Endothelial cell of umbilical vein (primary cell): Measurements from ENCODE around the gene MRPL2. TPM values are rescaled to one million over a fixed set of nuclear protein-coding genes. Genes with fewer than 3 reads are reported as not detected.

Source experiments
- BruUV-seq: library from RNA; stranded (reverse); fragments of 400-500 nt; replicated peaks from 2 replicates; lab custom pipeline; 2021; lab: Mats Ljungman, UMichigan
- CTCF ChIA-PET: fragments of 300-600, 350-600 bp; sonication (Branson Sonifier 250); formaldehyde crosslinking; loops from one replicate; lab custom pipeline; 2021; ENCODE audit warnings: antibody characterized with exemption, inconsistent platforms; lab: Charles Lee
- POLR2A ChIA-PET: fragments of 300-600, 350-600 bp; sonication (Branson Sonifier 250); formaldehyde crosslinking; loops from one replicate; lab custom pipeline; 2021; ENCODE audit warnings: antibody characterized with exemption, inconsistent platforms; lab: Charles Lee
- DNase-seq: peaks from one replicate; pipeline ENCODE4 v3.0.0-alpha.2; 2011; ENCODE audit warnings: low read depth, low spot score
- FAIRE-seq: peaks from 2 replicates; lab custom pipeline; 2011; peaks lifted over from hg19 to GRCh38; lab: Jason Lieb, UNC
- H2AFZ ChIP-seq: 2 replicates; pipeline ENCODE4 v1.6.0; 2012; ENCODE audit warnings: low read depth, low read length, control low read depth, inconsistent platforms
- H3K27ac ChIP-seq: 2 replicates; pipeline ENCODE4 v1.5.1; 2011; ENCODE audit warnings: low read depth, mild to moderate bottlenecking, control low read depth, low read length, moderate library complexity; ENCODE audit not compliant: insufficient read depth
- H3K27me3 ChIP-seq, 2 experiments: 2 replicates each; pipeline versions ENCODE4 v1.6.0 to v1.6.1; 2011; ENCODE audit warnings: low read length in 2 of 2, mixed read lengths in 1 of 2; ENCODE audit not compliant: control insufficient read depth in 2 of 2, insufficient read depth in 2 of 2
- H3K36me3 ChIP-seq, 2 experiments: 2 replicates in 1 of 2; 3 replicates in 1 of 2; pipeline ENCODE4 v1.5.1; 2011; ENCODE audit warnings: low read length in 2 of 2, mild to moderate bottlenecking in 1 of 2, moderate library complexity in 1 of 2; ENCODE audit not compliant: control insufficient read depth in 2 of 2, insufficient read depth in 2 of 2; ENCODE audit errors: extremely low read depth in 1 of 2
- H3K4me1 ChIP-seq: 3 replicates; pipeline ENCODE4 v1.5.1; 2011; ENCODE audit warnings: mild to moderate bottlenecking, low read length; ENCODE audit not compliant: control insufficient read depth, insufficient read depth; ENCODE audit errors: extremely low read depth
- H3K4me2 ChIP-seq: 2 replicates; pipeline ENCODE4 v1.6.1; 2011; ENCODE audit warnings: low read length, control low read depth, mixed read lengths; ENCODE audit not compliant: insufficient read depth
- H3K4me3 ChIP-seq, 3 experiments: fragments of 200-600 bp in 1 of 3; sonication (generic), shearing (Covaris generic) in 1 of 3; replicated peaks in 1 of 3; 2 replicates each; pipeline ENCODE4 v1.5.1; 2011 to 2016; ENCODE audit warnings: control low read depth in 3 of 3, low read length in 3 of 3, mild to moderate bottlenecking in 2 of 3, inconsistent platforms in 1 of 3, low read depth in 1 of 3, moderate library complexity in 1 of 3; ENCODE audit not compliant: insufficient read depth in 1 of 3
- H3K79me2 ChIP-seq: 2 replicates; pipeline ENCODE4 v1.6.0; 2012; ENCODE audit warnings: low read length, inconsistent platforms; ENCODE audit not compliant: control insufficient read depth, insufficient read depth
- H3K9ac ChIP-seq: replicated peaks from 2 replicates; pipeline ENCODE3; 2011; ENCODE audit warnings: low read length, control low read depth; ENCODE audit not compliant: insufficient read depth; ENCODE audit errors: extremely low read depth
- H3K9me1 ChIP-seq: replicated peaks from 3 replicates; pipeline ENCODE4 v1.6.0; 2011; ENCODE audit warnings: mild to moderate bottlenecking, low read length; ENCODE audit not compliant: control insufficient read depth, insufficient read depth; ENCODE audit errors: extremely low read depth
- H3K9me3 ChIP-seq: replicated peaks from 2 replicates; pipeline ENCODE4 v1.5.1; 2012; ENCODE audit warnings: low read length, inconsistent platforms; ENCODE audit not compliant: control insufficient read depth, insufficient read depth
- H4K20me1 ChIP-seq: replicated peaks from 2 replicates; pipeline ENCODE3; 2011; ENCODE audit warnings: mild to moderate bottlenecking, low read length; ENCODE audit not compliant: control insufficient read depth, insufficient read depth; ENCODE audit errors: extremely low read depth
- CTCF ChIP-seq, 2 donors: IDR thresholded peaks; 1 replicate in 1 of 2; 2 replicates in 1 of 2; pipeline ENCODE4 v1.5.1; 2011; ENCODE audit warnings: low read length in 2 of 2, mild to moderate bottlenecking in 2 of 2, moderate library complexity in 2 of 2, control low read depth in 1 of 2, inconsistent platforms in 1 of 2, low read depth in 1 of 2; ENCODE audit not compliant: insufficient read depth in 1 of 2; ENCODE audit errors: extremely low read depth in 1 of 2
- EZH2 ChIP-seq: IDR thresholded peaks from 2 replicates; pipeline ENCODE4 v1.6.1; 2012; ENCODE audit warnings: borderline replicate concordance, low read depth, mild to moderate bottlenecking, moderate library complexity, low read length, inconsistent platforms; ENCODE audit not compliant: severe bottlenecking
- FOS ChIP-seq: IDR thresholded peaks from 2 replicates; pipeline ENCODE4 v1.6.1; 2011; ENCODE audit warnings: mild to moderate bottlenecking, low read length, moderate library complexity, borderline replicate concordance; ENCODE audit not compliant: insufficient read depth
- GATA2 ChIP-seq: IDR thresholded peaks from 2 replicates; pipeline ENCODE4 v1.7.0; 2011; ENCODE audit warnings: low read depth, mild to moderate bottlenecking, moderate library complexity, mixed read lengths, low read length; ENCODE audit not compliant: insufficient read length, insufficient read depth
- JUN ChIP-seq: IDR thresholded peaks from 2 replicates; pipeline ENCODE4 v1.6.1; 2011; ENCODE audit warnings: borderline replicate concordance, low read depth; ENCODE audit not compliant: insufficient read length, insufficient read depth
- MAX ChIP-seq: IDR thresholded peaks from 2 replicates; pipeline ENCODE4 v1.6.1; 2011; ENCODE audit not compliant: insufficient read depth, insufficient read length
- MYC ChIP-seq: IDR thresholded peaks from one replicate; pipeline ENCODE4 v1.6.1; 2011; ENCODE audit warnings: mild to moderate bottlenecking, low read depth, low read length
- POLR2A ChIP-seq: IDR thresholded peaks from 2 replicates; pipeline ENCODE4 v1.6.1; 2012; ENCODE audit warnings: low read depth, mild to moderate bottlenecking, control low read depth, low read length
- POLR2AphosphoS5 ChIP-seq: IDR thresholded peaks from 2 replicates; pipeline ENCODE4 v1.6.1; 2012; ENCODE audit warnings: low read depth, mild to moderate bottlenecking, control low read depth, low read length, moderate library complexity; ENCODE audit not compliant: insufficient read depth
- dilution Hi-C: fragments of 300-500 bp; cut with MboI; formaldehyde crosslinking; loops from one replicate; pipeline ENCODE4 v1.15.0; 2019; ENCODE audit warnings: low sequenced_read_pairs; ENCODE audit not compliant: extremely low pct_ligation_motif_present
- intact Hi-C: fragments of 100-400 bp; cut with micrococcal nuclease; formaldehyde crosslinking; loops from one replicate; pipeline ENCODE4 v1.10.0; 2022
- polyA plus RNA-seq, 4 experiments: library from polyadenylated mRNA; depleted of rRNA in 3 of 4; stranded (reverse) in 3 of 4; unstranded in 1 of 4; fragments of >200 nt; gene quantifications; 2 replicates each; pipeline versions ENCODE4 v1.2.1 to v1.2.3, GENCODE V29; 2011 to 2012; ENCODE audit warnings: missing spikeins in 1 of 4
- total RNA-seq: library from RNA; stranded (reverse); gene quantifications from 2 replicates; pipeline ENCODE4 v1.2.3, GENCODE V29; 2021

Gene MRPL2
- total and polyA plus RNA-seq, 2 donors (not counting 3 experiments of a cell fraction or from before 2014, with no cell fraction given), result 37.6 to 63.6 TPM

GRCh38 chr6:43034190-43034525 is 25.1 kb downstream of the MRPL2 start:
- Histone ChIP-seq H4K20me1 (no peaks in the 10 kb centered on the region), H3K9me1 (no peaks in the 10 kb centered on the region), H3K4me1 (no peaks in the 10 kb centered on the region), H3K4me3 (no peak overlapping the region), H3K79me2 (no peaks in the 10 kb centered on the region), H2AFZ (no peak overlapping the region), H3K9ac (no peak overlapping the region), H3K9me3 (no peaks in the 10 kb centered on the region), H3K27me3 (no peaks in the 10 kb centered on the region), H3K4me2 (no peak overlapping the region), H3K36me3 (peaks cover 6 to 38% of the 10 kb centered on the region in 2 experiments), H3K27ac (no peak overlapping the region)
- intact Hi-C loops (no loop called here), dilution Hi-C loops (no loop called here)
- FAIRE-seq (no peak), DNase-seq (no peak)
- ChIA-PET CTCF (interaction anchor here (2.9 kb wide), 1 partner anchor 110 kb away, joined by 8 read pairs; no protein-coding TSS in a partner anchor), POLR2A (no interaction called here)
- BruUV-seq, result no TSS peak
- TF ChIP-seq POLR2AphosphoS5, result no peak
- TF ChIP-seq GATA2, result no peak
- no peak for TF ChIP-seq JUN
- TF ChIP-seq MYC, result no peak
- TF ChIP-seq MAX, result no peak
- TF ChIP-seq CTCF (IDR thresholded peaks at IDR 0.05; ENCODE audit: extremely low read depth in 1 of 2, insufficient read depth in 1 of 2, low read depth in 1 of 2, low read length in 2 of 2), result no peak
- no peak for TF ChIP-seq FOS
- TF ChIP-seq EZH2, result no peak
- TF ChIP-seq POLR2A, result no peak
